K562 (cell line): ENCODE data around the gene GNB2. TPM values are rescaled to one million over a fixed set of nuclear protein-coding genes. Genes with fewer than 3 reads are reported as not detected.

ENCODE experiments used
- BDP1 ChIP-seq: IDR thresholded peaks from 3 replicates; pipeline ENCODE4 v1.6.1; 2011; ENCODE audit not compliant: insufficient read length, insufficient read depth
- BRF2 ChIP-seq: IDR thresholded peaks from 3 replicates; pipeline ENCODE4 v1.6.1; 2011; ENCODE audit warnings: borderline replicate concordance, mild to moderate bottlenecking; ENCODE audit not compliant: insufficient read length, insufficient read depth
- CBX3 ChIP-seq, 2 experiments: IDR thresholded peaks; 1 replicate in 1 of 2; 2 replicates in 1 of 2; pipeline ENCODE4 v1.6.1; 2012; ENCODE audit warnings: inconsistent platforms in 2 of 2, low read length in 2 of 2, borderline replicate concordance in 1 of 2, control low read depth in 1 of 2
- CBX5 ChIP-seq: IDR thresholded peaks from 2 replicates; pipeline ENCODE4 v1.6.1; 2014; ENCODE audit warnings: low read depth, borderline replicate concordance
- CEBPG ChIP-seq, 3 experiments: fragments of 200-800 bp in 1 of 3; sonication (Bioruptor generic) in 1 of 3; sonication (generic) in 1 of 3; formaldehyde crosslinking in 1 of 3; IDR thresholded peaks in 2 of 3; conservative IDR thresholded peaks in 1 of 3; 2 replicates each; pipeline versions ENCODE4 v1.6.1 to v1.8.0; 2016 to 2022; ENCODE audit warnings: missing compliant biosample characterization in 2 of 3, missing genetic modification characterization in 2 of 3, mild to moderate bottlenecking in 1 of 3, missing genetic modification reagents in 1 of 3
- CREB5 ChIP-seq: fragments of 250-450 bp; sonication (Bioruptor Pico); IDR thresholded peaks from 2 replicates; pipeline ENCODE4 v1.5.0; 2020; ENCODE audit warnings: mild to moderate bottlenecking
- EGR1 ChIP-seq: fragments of 450-650 bp; conservative IDR thresholded peaks from 2 replicates; pipeline ENCODE4 v1.6.1; 2017; ENCODE audit warnings: mild to moderate bottlenecking
- FOXM1 ChIP-seq, 2 experiments: fragments of 450-650 bp in 1 of 2; sonication (generic) in 1 of 2; formaldehyde crosslinking in 1 of 2; IDR thresholded peaks; 2 replicates each; pipeline versions ENCODE4 v1.6.1 to v1.9.0; 2017 to 2022; ENCODE audit warnings: low read depth in 2 of 2, mild to moderate bottlenecking in 2 of 2, missing genetic modification reagents in 1 of 2, moderate library complexity in 1 of 2
- KDM5B ChIP-seq: fragments of 200-600 bp; sonication (generic); IDR thresholded peaks from 2 replicates; pipeline ENCODE4 v1.6.1; 2012; ENCODE audit warnings: low read depth, mild to moderate bottlenecking, moderate library complexity, low read length, control low read depth, inconsistent platforms; ENCODE audit not compliant: insufficient replicate concordance
- NCOR1 ChIP-seq: fragments of 450-650 bp; IDR thresholded peaks from 2 replicates; pipeline ENCODE4 v1.6.1; 2016; ENCODE audit warnings: mild to moderate bottlenecking, moderate library complexity
- NEUROD1 ChIP-seq: fragments of 150-350 bp; IDR thresholded peaks from 2 replicates; pipeline ENCODE4 v1.6.1; 2014; ENCODE audit warnings: borderline replicate concordance, low read length, low read depth; ENCODE audit not compliant: partially characterized antibody
- PCBP2 ChIP-seq: fragments of 200-400 bp; formaldehyde crosslinking; IDR thresholded peaks from 2 replicates; pipeline ENCODE4 v1.6.1; 2018; ENCODE audit warnings: low read length, low read depth, mild to moderate bottlenecking, moderate library complexity; ENCODE audit not compliant: poor library complexity, severe bottlenecking
- PTBP1 ChIP-seq: fragments of 200-400 bp; formaldehyde crosslinking; IDR thresholded peaks from 2 replicates; pipeline ENCODE4 v1.6.1; 2017; ENCODE audit warnings: low read depth, low read length
- RNF2 ChIP-seq: sonication (generic); IDR thresholded peaks from 2 replicates; pipeline ENCODE4 v1.6.1; 2016
- TBL1XR1 ChIP-seq, 2 experiments: IDR thresholded peaks; 2 replicates each; pipeline ENCODE4 v1.6.1; 2012; ENCODE audit warnings: improper control_type of control experiment in 2 of 2, low read length in 2 of 2, mild to moderate bottlenecking in 1 of 2
- TFE3 ChIP-seq: fragments of 450-650 bp; formaldehyde crosslinking; IDR thresholded peaks from 2 replicates; pipeline ENCODE4 v1.4.0; 2020; ENCODE audit warnings: mild to moderate bottlenecking, mixed read lengths
- USF1 ChIP-seq: sonication (generic); formaldehyde crosslinking; IDR thresholded peaks from 2 replicates; pipeline ENCODE4 v1.9.0; 2022; ENCODE audit warnings: mild to moderate bottlenecking, missing genetic modification reagents
- ZC3H4 ChIP-seq: sonication (generic); formaldehyde crosslinking; IDR thresholded peaks from 2 replicates; pipeline ENCODE4 v1.9.0; 2021; ENCODE audit warnings: missing genetic modification reagents, borderline replicate concordance
- ZNF217 ChIP-seq: sonication (generic); formaldehyde crosslinking; IDR thresholded peaks from 2 replicates; pipeline ENCODE4 v1.8.0; 2022; ENCODE audit warnings: mild to moderate bottlenecking, missing genetic modification reagents
- polyA plus RNA-seq, 8 experiments: library from polyadenylated mRNA; depleted of rRNA in 4 of 8; stranded (reverse) in 5 of 8; unstranded in 3 of 8; fragments of >200 nt; fragmentation: Nextera tagmentation in 2 of 8; fragmentation: Illumina TruSeq in 1 of 8; extraction: Ambion mirVana in 2 of 8; extraction: Trizol in 1 of 8; gene quantifications; 2 replicates each; pipeline versions ENCODE4 v1.2.1 to v1.2.3, GENCODE V29; 2011 to 2014; ENCODE audit warnings: inconsistent platforms in 1 of 8, missing spikeins in 1 of 8
- total RNA-seq, 7 experiments: library from RNA; depleted of rRNA in 6 of 7; stranded (reverse); fragments of >200 nt in 6 of 7; fragmentation: Illumina TruSeq in 2 of 7; extraction: Trizol in 2 of 7; gene quantifications; 2 replicates each; pipeline versions ENCODE4 v1.2.1 to v1.2.3, GENCODE V29; 2011 to 2021; ENCODE audit warnings: low replicate concordance in 1 of 7
- TF ChIP-seq, protein P1 (sequence below): fragments of 450-650 bp; formaldehyde crosslinking; IDR thresholded peaks from 2 replicates; pipeline ENCODE4 v1.4.0; 2020; ENCODE audit warnings: mild to moderate bottlenecking, moderate library complexity

The GNB2 gene
- total and polyA plus RNA-seq, 9 of the 15 experiments (the other 6 are each of a cell fraction or from before 2014, with no cell fraction given) = 0.65 to 320 (median 104) TPM

DNA sequence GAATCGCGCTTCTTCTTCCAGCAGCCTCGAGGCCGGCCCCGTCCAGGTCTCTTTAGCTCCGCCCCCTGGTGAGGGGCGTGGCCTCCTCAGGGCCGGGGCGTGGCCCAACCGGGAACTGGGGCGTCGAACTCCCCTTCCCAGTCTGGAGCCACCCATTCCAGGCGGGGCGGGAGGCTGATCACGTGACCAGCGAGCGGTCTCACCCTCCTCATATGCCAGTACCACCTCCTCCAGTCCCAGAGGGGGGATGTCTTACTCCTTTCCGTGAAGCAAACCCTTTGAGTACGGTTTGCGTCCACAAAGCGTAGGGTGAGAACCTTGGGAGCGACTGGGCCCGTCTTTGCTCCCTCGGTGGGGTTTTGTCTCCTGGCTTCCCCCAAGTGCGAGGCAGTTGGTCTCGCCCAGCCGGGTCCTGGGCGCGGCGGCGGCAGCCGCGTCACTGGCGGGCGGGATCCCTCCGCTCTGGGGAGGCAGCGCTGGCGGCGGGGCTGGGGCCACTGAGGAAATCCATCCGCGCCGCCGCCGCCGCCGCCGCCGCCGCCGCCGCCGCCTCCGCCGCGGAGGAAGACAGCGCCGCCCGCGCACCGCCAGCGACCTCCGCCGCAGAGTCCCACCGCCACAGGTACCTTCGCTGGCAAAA is at the start of gene GNB2 (continued):
- TF ChIP-seq BRF2 = no peak
- no peak; a peak in 1 of 4 replicates for TF ChIP-seq TBL1XR1 (IDR thresholded peaks at IDR 0.05; ENCODE audit: low read length in 2 of 2)
- TF ChIP-seq PCBP2 = no peak
- TF ChIP-seq RNF2 = no peak; the same call in 1 of the 2 replicates
- peak; percentile 28 for TF ChIP-seq NEUROD1
- TF ChIP-seq EGR1 = peak; percentile 68
- no peak for TF ChIP-seq CBX5
- TF ChIP-seq KDM5B = peak; percentile 32
- TF ChIP-seq CBX3 (IDR thresholded peaks at IDR 0.05; ENCODE audit: borderline replicate concordance in 1 of 2, low read length in 2 of 2) = peak in 1 of 2 experiments; percentile 70; a peak in 1 of 3 replicates
- TF ChIP-seq TFE3 (CRISPR knock-in tag) = peak; percentile 100
- no peak for TF ChIP-seq CREB5 (CRISPR knock-in tag)
- TF ChIP-seq, protein P1, sequence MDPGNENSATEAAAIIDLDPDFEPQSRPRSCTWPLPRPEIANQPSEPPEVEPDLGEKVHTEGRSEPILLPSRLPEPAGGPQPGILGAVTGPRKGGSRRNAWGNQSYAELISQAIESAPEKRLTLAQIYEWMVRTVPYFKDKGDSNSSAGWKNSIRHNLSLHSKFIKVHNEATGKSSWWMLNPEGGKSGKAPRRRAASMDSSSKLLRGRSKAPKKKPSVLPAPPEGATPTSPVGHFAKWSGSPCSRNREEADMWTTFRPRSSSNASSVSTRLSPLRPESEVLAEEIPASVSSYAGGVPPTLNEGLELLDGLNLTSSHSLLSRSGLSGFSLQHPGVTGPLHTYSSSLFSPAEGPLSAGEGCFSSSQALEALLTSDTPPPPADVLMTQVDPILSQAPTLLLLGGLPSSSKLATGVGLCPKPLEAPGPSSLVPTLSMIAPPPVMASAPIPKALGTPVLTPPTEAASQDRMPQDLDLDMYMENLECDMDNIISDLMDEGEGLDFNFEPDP (CRISPR knock-in tag) = no peak
- peak; percentile 98 for TF ChIP-seq USF1
- no peak for TF ChIP-seq ZC3H4
- TF ChIP-seq ZNF217 = no peak
- TF ChIP-seq FOXM1 (IDR thresholded peaks at IDR 0.05; ENCODE audit: low read depth) = no peak
- no peak for TF ChIP-seq FOXM1 (CRISPR knock-in tag; IDR thresholded peaks at IDR 0.05; ENCODE audit: low read depth)
- no peak for TF ChIP-seq BDP1
- no peak; the same call in 1 of the 2 replicates for TF ChIP-seq NCOR1
- TF ChIP-seq CEBPG (CRISPR knock-in tag; IDR thresholded peaks at IDR 0.05) = no peak
- TF ChIP-seq CEBPG (tag; conservative IDR thresholded peaks at IDR 0.05 in 1 of 2, IDR thresholded peaks at IDR 0.05 in 1 of 2) = no peak
- no peak for TF ChIP-seq PTBP1
